Dedifferentiated amniotic fluid mesenchymal stem cell (primary cell): ENCODE measurements around the gene TNKS2.

ENCODE experiments used
- DNase-seq: peaks from one replicate; pipeline ENCODE4 v3.0.0-alpha.2; 2016; ENCODE audit errors: extremely low spot score

The TNKS2 gene

DNA sequence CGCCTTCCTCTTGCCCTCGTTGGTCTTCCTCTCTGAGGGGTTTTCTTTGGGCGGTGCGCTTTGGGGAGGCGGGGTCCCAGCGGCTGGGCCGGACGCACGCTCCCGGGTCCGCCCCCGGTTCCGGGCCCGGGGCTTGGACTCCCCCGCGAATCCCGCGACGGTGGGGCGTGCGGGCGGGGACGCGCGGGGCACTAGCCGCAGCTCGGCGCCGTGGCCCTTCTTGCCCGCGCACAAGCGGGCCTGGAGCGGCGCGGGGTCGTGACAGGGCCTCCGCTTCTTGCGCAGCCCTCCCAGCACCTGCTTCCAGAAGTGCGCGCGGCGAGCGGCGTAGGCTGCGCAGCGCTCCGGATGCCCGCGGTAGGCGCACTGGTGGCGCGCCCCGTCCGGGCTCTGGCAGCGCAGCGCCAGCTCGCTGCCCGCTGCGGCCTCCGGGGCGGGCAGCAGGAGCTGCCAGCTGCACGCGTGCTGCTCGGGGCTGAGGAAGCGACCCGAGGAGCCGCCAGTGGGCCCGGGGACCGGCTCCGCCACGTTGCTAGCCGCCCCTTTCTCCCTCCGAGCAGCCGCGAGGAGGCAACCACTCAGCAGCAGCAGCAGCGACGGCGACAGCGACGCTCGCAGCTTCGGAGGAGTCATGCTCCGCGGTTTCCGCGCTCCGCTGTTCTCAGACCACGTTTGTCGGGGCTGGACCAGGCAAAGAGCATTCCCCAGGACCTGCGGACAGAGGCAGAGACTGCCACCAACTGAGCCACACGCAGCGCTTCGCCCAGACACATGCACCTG is 110.3 kb downstream of the TNKS2 start:
- peak; percentile 54 for DNase-seq

DNA sequence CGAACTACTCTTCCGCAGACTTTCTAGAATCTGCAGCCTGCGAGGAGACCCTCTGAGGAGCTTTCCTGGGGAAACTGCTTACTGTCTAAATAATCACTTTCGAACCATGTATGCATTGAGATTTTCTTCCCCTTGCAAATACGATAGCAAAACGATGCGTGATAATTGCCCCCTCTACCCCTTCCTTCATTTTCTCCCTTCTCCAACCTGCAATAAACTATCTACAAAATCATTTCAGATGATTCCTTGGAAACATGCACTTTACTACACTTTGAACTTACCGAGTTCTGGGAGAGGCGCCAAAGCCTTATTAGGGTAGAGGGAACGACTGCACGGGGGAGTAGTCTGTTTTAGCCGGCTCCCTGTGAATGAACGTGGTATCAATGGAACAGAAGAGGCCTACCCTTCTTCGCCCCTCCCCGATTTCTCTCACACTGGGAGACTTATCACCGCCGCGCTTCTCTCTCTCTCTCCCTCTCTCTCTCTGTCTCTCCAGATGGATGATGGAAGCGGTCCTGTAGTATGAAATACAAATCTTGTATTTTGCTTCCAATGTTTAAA is 111.0 kb downstream of the TNKS2 start, which contains the start of gene FGFBP3:
Gene FGFBP3, minus strand, starts transcription at position 370 of the 561 bp plus-strand sequence. CDS start 517 bp downstream, outside the sequence.
- peak; percentile 49 for DNase-seq

DNA sequence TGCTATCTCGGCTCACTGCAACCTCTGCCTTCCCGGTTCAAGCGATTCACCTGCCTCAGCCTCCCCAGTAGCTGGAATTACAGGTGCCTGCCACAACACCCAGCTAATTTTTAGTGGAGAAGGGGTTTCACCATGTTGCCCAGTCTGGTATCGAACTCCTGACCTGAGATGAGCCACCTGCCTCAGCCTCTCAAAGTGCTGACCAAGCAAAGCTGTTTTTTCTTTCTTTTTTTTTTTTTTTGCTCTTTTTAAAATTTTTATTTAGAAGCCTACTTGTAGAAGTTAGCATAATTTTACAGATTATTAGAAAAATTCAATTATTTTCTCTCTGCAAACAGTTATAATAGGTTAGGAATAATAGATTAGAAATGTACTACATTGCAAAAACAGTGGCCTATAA is 112.2 kb downstream of the TNKS2 start:
- no peak for DNase-seq
